GM23248 (cell line): ENCODE results near the gene PTPRA. TPM values are rescaled to one million over a fixed set of nuclear protein-coding genes. Genes with fewer than 3 reads are reported as not detected.

Source experiments
- DNase-seq: peaks from one replicate; pipeline ENCODE4 v3.0.0-alpha.2; 2015
- H2AFZ ChIP-seq: fragments of 200-600 bp; sonication (generic); 2 replicates; pipeline ENCODE4 v1.6.1; 2016; ENCODE audit warnings: antibody characterized with exemption
- H3F3A ChIP-seq: fragments of 200-600 bp; sonication (generic); 2 replicates; pipeline ENCODE4 v1.6.1; 2016; ENCODE audit warnings: mild to moderate bottlenecking, antibody characterized with exemption, mixed run types; ENCODE audit not compliant: insufficient read depth
- H3K27ac ChIP-seq: fragments of 200-600 bp; sonication (generic); 2 replicates; pipeline ENCODE4 v1.5.1; 2016; ENCODE audit warnings: mild to moderate bottlenecking
- H3K27me3 ChIP-seq: fragments of 200-600 bp; sonication (generic); replicated peaks from 2 replicates; pipeline ENCODE4 v1.6.1; 2016; ENCODE audit warnings: mild to moderate bottlenecking; ENCODE audit not compliant: insufficient read depth
- H3K36me3 ChIP-seq: fragments of 200-600 bp; sonication (generic); 2 replicates; pipeline ENCODE4 v1.6.1; 2016; ENCODE audit warnings: low read depth, mild to moderate bottlenecking
- H3K4me1 ChIP-seq: fragments of 200-600 bp; sonication (generic); 2 replicates; pipeline ENCODE4 v1.6.1; 2016; ENCODE audit warnings: mild to moderate bottlenecking; ENCODE audit not compliant: insufficient read depth
- H3K4me2 ChIP-seq: fragments of 200-600 bp; sonication (generic); one replicate; pipeline ENCODE4 v1.6.1; 2016; ENCODE audit warnings: mild to moderate bottlenecking; ENCODE audit not compliant: unreplicated experiment
- H3K4me3 ChIP-seq: fragments of 200-600 bp; sonication (generic); 2 replicates; pipeline ENCODE4 v1.5.1; 2016; ENCODE audit warnings: mild to moderate bottlenecking
- H3K79me2 ChIP-seq: fragments of 200-600 bp; sonication (generic); 2 replicates; pipeline ENCODE4 v1.6.1; 2016; ENCODE audit warnings: mild to moderate bottlenecking; ENCODE audit not compliant: insufficient read depth
- H3K9ac ChIP-seq: fragments of 200-600 bp; sonication (generic); 2 replicates; pipeline ENCODE4 v1.6.1; 2016; ENCODE audit warnings: mild to moderate bottlenecking
- H3K9me2 ChIP-seq: fragments of 200-600 bp; sonication (generic); 2 replicates; pipeline ENCODE4 v1.6.1; 2016; ENCODE audit warnings: mixed run types, mild to moderate bottlenecking, moderate library complexity; ENCODE audit not compliant: insufficient read depth
- H3K9me3 ChIP-seq: fragments of 200-600 bp; sonication (generic); one replicate; pipeline ENCODE4 v1.6.1; 2017; ENCODE audit warnings: low read depth
- H4K20me1 ChIP-seq: fragments of 200-600 bp; sonication (generic); 2 replicates; pipeline ENCODE4 v1.6.0; 2016; ENCODE audit not compliant: insufficient read depth
- EZH2 ChIP-seq: fragments of 200-600 bp; sonication (generic); IDR thresholded peaks from 2 replicates; pipeline ENCODE4 v1.6.1; 2018; ENCODE audit warnings: antibody characterized with exemption, mild to moderate bottlenecking; ENCODE audit not compliant: insufficient read depth, poor library complexity, severe bottlenecking
- EZH2phosphoT487 ChIP-seq: fragments of 200-600 bp; sonication (generic); IDR thresholded peaks from 2 replicates; pipeline ENCODE4 v1.6.1; 2018; ENCODE audit warnings: antibody characterized with exemption, moderate library complexity, mild to moderate bottlenecking, low read depth; ENCODE audit not compliant: insufficient read depth
- WGBS, 2 experiments: methylation state at CpG; one replicate each; pipeline ENCODE4 v1.1.6; 2015 to 2017; ENCODE audit warnings: low lambda C conversion rate in 2 of 2, low coverage in 1 of 2; ENCODE audit errors: missing lambda C conversion rate in 2 of 2; 5-methylcytosine and 5-hydroxymethylcytosine counted together
- in situ Hi-C: fragments of 300-500 bp; cut with MboI; formaldehyde crosslinking; loops from 2 replicates; pipeline ENCODE4 v1.15.0; 2020
- polyA plus RNA-seq: library from polyadenylated mRNA; unstranded; fragments of >200 nt; fragmentation: Nextera tagmentation; extraction: Ambion mirVana; gene quantifications from 2 replicates; pipeline ENCODE4 v1.2.1, GENCODE V29; 2016
- total RNA-seq: library from RNA; depleted of rRNA; stranded (reverse); fragments of >200 nt; shearing (Covaris generic); gene quantifications from 2 replicates; pipeline ENCODE4 v1.2.3, GENCODE V29; 2014

Gene PTPRA
- total and polyA plus RNA-seq, 2 experiments from 2014 or later: 37.4 to 50.8 TPM

- Histone ChIP-seq H2AFZ (no peak overlapping the region), H3K9me2 (no peaks in the 10 kb centered on the region), H3K4me3 (no peak overlapping the region), H3K79me2 (no peaks in the 10 kb centered on the region), H3K9me3 (no peaks in the 10 kb centered on the region), H4K20me1 (no peaks in the 10 kb centered on the region), H3K4me2 (no peak overlapping the region), H3F3A (0 out of 2 replicates have a peak, but pooled peaks cover 6% of the 10 kb centered on the region), H3K36me3 (peaks cover 7% of the 10 kb centered on the region; the same call in 1 of the 2 replicates), H3K27ac (no peak overlapping the region), H3K4me1 (peaks cover 7% of the 10 kb centered on the region; the same call in 1 of the 2 replicates), H3K27me3 (no peaks in the 10 kb centered on the region), H3K9ac (no peak overlapping the region)
- no peak for DNase-seq
- in situ Hi-C loops: no loop called here
- WGBS, 2 experiments: 97 to 98% methylated on average over 4 of the region's 4 CpGs
- TF ChIP-seq EZH2phosphoT487: no peak
- TF ChIP-seq EZH2: no peak
Measured at GRCh38 chr20:3039426-3039825, 166.1 kb downstream of the PTPRA start.

GRCh38 chr20:3040086-3040485 lies 166.8 kb downstream of the PTPRA start:
- in situ Hi-C loops: no loop called here
- H3K4me2 ChIP-seq: no peak overlapping the region
- H3K27ac ChIP-seq: no peak overlapping the region
- no peak for DNase-seq
- H4K20me1 ChIP-seq: no peaks in the 10 kb centered on the region
- no peaks in the 10 kb centered on the region for H3K9me2 ChIP-seq
- H3K36me3 ChIP-seq: peaks cover 7% of the 10 kb centered on the region; the same call in 1 of the 2 replicates
- H2AFZ ChIP-seq: no peak overlapping the region
- no peaks in the 10 kb centered on the region for H3K79me2 ChIP-seq
- H3K4me3 ChIP-seq: no peak overlapping the region
- no peaks in the 10 kb centered on the region for H3K27me3 ChIP-seq
- H3F3A ChIP-seq: 0 out of 2 replicates have a peak, but pooled peaks cover 6% of the 10 kb centered on the region
- H3K4me1 ChIP-seq: peaks cover 7% of the 10 kb centered on the region; the same call in 1 of the 2 replicates
- TF ChIP-seq EZH2phosphoT487 (no peak), EZH2 (no peak)
- 84 to 89% methylated on average over 8 of the region's 8 CpGs for WGBS, 2 experiments
- no peaks in the 10 kb centered on the region for H3K9me3 ChIP-seq
- H3K9ac ChIP-seq: no peak overlapping the region

- no peak overlapping the region for H3K9ac ChIP-seq
- H3K36me3 ChIP-seq: peaks cover 7% of the 10 kb centered on the region; the same call in 1 of the 2 replicates
- H3F3A ChIP-seq: 0 out of 2 replicates have a peak, but pooled peaks cover 6% of the 10 kb centered on the region
- H3K27ac ChIP-seq: no peak overlapping the region
- H3K4me1 ChIP-seq: peaks cover 7% of the 10 kb centered on the region; the same call in 1 of the 2 replicates
- no peak overlapping the region for H3K4me2 ChIP-seq
- H3K27me3 ChIP-seq: no peaks in the 10 kb centered on the region
- H3K79me2 ChIP-seq: peaks cover 6% of the 10 kb centered on the region
- H3K9me3 ChIP-seq: no peaks in the 10 kb centered on the region
- TF ChIP-seq EZH2phosphoT487: no peak
- TF ChIP-seq EZH2: no peak
- 47 to 48% methylated on average over 10 of the region's 10 CpGs for WGBS, 2 experiments
- H3K4me3 ChIP-seq: no peak overlapping the region
- no peak for DNase-seq
- no peaks in the 10 kb centered on the region for H3K9me2 ChIP-seq
- H2AFZ ChIP-seq: no peak overlapping the region
- H4K20me1 ChIP-seq: no peaks in the 10 kb centered on the region
- in situ Hi-C loops: no loop called here
Measured at GRCh38 chr20:3041854-3042409, 168.7 kb downstream of the PTPRA start.

- in situ Hi-C loops: no loop called here
- Histone ChIP-seq H3K27ac (no peak overlapping the region), H3K27me3 (no peaks in the 10 kb centered on the region), H3K4me3 (no peak overlapping the region), H2AFZ (no peak overlapping the region), H3K4me1 (peaks cover 7% of the 10 kb centered on the region; the same call in 1 of the 2 replicates), H3K9me3 (no peaks in the 10 kb centered on the region), H3K9me2 (no peaks in the 10 kb centered on the region), H3K79me2 (peaks cover 13% of the 10 kb centered on the region), H3K9ac (no peak overlapping the region), H3K36me3 (peaks cover 6% of the 10 kb centered on the region; the same call in 1 of the 2 replicates), H3F3A (0 out of 2 replicates have a peak, but pooled peaks cover 6% of the 10 kb centered on the region), H4K20me1 (no peaks in the 10 kb centered on the region), H3K4me2 (no peak overlapping the region)
- DNase-seq: no peak
- TF ChIP-seq EZH2 (no peak), EZH2phosphoT487 (no peak)
- WGBS, 2 experiments: 93 to 99% methylated on average over 5 of the region's 5 CpGs
Measured at GRCh38 chr20:3042625-3043024, 169.3 kb downstream of the PTPRA start.
